ENCODE data around the gene TFF3.

TFF3 gene

DNA sequence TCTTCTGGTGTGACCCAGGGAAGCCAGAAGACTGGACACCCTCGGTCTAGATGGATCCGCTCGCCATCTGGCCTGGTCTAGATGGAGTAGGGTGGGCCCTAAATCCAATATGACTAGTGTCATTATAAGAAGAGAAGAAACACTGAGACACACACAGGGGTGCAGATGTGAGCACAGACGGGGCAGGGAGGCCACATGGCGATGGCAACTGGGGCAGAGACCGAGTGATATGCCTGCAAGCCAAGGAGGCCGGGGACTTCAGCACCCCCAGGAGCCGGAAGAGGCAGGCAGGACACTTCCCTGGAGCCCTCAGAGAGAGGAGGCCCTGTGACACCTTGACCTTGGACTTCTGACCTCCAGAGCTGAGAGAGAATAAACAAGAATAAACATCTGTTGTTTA, 5.6 kb upstream of the TFF3 start:
- DNase-seq (ENCODE audit: low spot score) = peak; percentile 11

DNA sequence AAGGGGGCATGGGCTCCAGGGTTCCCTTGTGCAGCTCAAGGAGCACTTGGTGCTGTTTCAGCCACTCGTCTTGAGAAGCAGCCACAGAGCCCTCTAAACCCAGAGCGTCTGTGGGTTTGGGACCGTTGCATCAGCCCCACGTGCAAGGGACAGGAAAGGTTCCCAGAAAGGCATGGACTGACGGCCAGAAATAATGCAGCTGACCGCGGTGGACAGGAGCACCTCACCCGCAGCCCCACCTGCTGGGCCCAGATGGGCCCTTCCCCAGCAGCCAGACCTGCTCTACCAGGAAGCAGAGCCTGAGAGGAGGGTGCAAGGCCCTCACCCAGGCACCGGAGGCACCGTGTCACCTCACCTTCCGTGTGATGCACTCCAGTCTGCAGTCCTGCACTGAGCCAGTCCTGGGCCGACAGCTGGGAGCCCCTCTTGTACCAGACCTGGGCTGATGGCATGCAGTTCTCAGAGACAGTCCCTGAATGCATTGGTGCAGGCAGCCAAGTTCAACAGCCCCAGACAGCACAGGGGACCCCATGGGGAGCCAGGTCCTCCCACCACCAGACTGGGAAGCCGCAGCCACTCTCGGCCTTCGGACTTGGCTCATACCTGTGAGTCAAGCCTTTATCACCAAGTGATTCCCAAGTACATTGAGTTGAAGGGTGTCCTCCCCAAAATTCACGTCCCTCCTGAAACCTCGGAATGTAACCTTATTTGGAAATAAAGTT, 4.8 kb upstream of the TFF3 start:
- peak; percentile 40 for DNase-seq (ENCODE audit: low spot score)

DNA sequence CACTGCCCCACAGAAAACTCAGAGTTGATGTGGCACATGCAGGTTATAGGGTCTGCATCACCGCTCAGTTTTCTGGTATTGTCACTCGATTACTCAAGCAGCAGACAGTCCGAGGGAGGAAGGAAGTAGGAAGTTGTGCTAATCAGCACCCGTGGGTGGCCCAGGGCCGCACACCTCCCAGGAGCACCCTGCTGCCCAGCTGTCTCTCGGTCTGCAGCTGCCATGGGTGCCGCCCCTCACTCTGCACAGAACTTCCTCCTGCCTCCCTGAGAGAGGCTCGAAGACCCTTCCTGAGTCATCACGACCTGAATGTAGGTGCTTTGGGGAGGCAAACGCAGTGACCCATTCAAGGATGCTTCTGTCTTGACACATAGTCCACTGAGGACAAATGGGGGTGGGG, 4.2 kb upstream of the TFF3 start:
- peak; percentile 34 for DNase-seq (ENCODE audit: low spot score)

DNA sequence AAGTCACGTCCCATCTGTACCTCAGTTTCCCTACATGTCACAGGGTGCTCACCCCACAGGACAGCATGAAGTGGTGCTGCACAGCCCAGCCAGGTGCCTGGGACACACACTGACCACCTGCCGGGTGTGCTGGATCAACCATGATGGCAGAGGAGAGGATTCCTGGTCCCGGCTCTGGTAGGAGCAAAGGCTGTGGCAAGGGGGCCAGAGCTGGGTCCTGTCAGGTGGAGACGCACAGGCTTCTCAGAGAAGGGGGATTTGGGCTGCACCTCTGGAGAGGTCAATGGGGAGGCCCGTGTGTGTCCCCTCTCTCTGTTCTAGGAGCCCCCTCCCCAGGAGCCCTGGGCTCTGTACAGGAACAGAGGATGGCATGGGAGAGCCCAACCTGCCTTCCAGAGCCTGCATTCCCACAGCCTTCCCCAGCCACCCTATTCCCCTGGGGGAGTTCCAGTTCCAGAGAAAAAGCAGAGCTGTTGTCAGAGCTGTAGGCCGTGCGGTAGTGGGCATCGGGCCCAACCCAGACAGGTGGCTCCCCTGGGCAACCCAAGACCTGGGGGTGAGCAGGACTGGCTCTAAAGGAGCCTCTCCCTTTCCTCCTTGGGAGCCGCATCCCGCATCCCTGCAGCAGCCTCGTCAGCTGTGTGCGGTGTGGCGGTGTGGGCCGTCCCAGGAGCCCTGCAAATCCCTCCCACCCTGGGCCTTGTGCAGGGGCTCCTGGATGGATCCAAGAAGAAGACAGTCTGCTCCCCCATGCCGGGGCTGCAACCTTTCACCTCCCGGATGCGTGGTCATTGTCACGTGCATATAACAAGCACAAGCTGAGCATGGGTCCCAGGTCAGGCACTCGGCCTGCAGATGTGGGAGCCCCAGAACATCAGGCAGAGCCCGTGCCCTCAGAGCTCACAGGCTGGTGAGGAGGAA, 2.9 kb upstream of the TFF3 start:
- DNase-seq (ENCODE audit: low spot score) = peak; percentile 42

DNA sequence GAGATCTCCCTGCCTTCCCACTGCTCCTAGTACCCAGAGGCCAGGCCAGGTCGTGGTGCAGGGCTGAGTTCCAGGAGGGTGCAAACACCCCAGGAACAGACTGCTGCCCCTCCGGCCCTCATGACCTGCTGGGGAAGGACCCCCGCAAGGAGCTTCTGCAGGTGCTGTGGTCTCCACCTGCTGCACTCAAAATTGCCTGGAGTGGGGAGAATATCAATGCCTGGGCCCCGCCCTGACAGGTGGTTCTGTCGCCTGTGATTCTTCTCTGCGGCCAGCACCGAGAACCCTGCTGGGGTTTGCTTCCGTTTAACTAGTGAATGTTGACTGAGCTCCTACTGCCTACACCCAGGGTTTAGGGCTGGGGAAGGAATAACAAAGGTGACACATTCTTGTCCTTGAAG, 2.1 kb upstream of the TFF3 start:
- peak; percentile 33 for DNase-seq (ENCODE audit: low spot score)

DNA sequence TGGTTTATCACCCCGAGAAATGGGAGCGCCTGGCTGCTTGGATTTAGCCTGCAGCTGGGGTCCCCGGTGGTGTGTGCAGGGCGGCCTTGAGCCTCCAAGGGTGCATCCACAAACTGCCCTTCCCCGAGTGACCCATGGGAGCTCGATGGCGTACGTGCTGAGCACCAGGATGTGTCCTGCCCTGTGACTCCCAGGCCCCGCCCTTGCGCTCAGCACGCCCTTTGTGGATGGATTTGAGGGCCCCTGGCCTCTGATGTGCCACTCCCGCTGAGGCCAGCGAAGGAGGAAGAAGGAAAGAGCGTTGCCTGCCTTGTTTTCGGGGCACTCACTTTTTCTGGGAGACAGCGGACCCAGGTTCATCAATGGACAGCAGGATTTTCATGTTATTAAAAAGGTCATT, 1.7 kb upstream of the TFF3 start:
- DNase-seq (ENCODE audit: low spot score) = peak; percentile 36

DNA sequence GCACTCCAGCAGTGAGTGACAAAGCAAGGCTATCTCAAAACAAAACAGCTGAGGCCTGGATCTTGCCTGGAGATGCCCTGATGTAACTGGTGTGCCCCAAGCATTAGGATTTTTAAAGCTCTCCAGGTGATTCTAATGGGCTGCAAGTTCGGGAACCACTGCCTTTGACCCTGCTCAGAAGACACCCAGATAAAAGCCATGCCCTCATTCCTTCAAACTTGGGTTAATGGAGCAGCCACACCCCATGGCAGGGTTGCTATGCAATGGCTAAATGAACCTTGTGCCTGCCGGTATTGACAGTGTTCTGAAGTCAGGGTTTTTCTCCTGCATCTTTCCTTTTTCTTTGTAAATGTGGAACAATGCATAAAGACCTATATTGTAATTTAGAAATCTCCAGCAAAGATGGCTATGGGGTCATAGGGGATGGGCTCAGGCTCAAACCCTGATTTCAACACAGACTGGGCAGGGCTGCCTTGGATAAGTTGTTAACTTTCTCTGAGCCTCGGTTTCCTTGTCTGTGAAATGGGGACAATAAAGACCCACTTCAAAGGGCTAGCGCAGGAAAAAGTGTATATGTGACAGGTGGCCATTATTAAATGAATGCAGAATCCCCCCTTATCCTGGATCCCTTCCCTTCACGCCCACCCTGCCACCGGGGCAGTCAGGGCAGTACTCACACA, 453 bp downstream of the TFF3 start:
- DNase-seq (ENCODE audit: low spot score) = peak; percentile 17

DNA sequence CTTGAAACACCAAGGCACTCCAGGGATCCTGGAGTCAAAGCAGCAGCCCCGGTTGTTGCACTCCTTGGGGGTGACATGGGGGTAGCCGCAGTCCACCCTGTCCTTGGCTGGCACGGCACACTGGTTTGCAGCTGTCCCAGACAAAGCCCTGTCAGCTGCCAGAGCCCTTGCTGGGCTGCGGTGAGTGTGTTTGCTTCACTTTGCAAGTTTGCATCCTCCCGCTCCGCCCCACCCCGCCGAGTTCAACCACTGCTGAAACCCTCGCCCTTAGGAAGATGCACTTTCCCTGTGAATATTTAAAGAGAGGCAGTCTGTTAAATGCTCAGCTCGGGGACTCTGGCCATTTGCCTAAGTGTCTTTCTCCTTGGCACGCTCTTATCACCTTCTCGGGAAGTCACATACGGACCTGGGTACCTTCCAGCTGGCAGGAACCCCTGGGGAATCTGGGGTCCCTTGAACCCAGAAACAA, 1.7 kb downstream of the TFF3 start:
- peak; percentile 51 for DNase-seq (ENCODE audit: low spot score)

DNA sequence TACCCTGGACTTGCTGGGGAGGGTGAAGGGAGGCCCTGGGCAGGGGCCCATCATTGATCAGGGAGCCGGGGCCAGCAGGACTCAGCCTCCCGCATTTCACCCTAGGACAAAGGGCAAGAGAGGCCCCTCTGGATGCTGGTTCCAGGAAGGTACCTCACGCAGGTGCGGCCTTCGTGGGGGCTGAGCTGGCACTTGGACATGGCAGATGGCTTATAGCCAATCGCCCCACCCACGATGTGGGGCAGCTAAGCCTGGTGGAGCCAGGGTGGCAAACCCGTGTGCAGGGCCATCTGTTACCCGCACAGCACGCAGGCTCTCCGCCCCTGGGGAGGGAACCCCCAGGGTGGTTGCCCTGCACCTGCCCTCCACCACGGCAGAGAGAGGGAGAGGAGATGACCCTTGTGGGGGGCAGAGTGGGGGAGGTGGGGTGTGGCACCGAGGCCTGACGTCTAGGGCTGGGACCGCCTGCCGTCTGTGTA, 2.5 kb downstream of the TFF3 start:
- DNase-seq (ENCODE audit: low spot score) = peak; percentile 36

DNA sequence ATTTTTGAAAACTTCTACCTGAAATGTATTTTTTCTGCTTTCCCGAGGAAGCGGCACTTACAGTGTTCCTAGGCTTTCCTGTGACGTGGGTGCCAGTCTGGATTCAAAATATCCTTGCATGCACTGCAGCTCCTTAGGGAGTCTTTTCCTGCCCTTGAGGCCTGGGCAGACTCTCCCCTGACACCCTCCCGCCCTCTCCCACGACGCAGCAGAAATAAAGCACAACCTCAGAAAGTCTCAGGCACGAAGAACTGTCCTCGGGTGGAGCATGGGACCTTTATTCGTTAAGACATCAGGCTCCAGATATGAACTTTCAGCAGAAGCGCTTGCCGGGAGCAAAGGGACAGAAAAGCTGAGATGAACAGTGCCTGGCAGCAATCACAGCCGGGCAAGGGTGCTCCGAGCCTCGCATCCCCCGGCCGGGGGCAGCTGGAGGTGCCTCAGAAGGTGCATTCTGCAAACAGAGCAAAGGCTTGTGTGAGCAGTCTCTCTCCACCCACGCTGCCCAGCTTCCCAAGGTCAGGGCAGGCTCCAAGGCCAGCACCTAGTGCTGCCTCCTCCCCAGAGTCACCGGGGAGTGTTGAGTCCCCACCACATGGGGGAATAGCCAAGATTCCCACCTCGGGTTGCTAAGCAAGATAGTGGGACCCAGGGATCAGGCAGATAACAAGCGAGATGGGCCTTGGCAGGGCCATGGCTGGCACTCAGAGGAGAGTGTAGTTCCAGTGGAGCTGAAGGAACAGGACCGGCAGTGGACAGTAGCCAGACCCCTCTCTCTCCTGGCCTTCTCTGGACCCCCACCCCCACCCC, 3.2 kb downstream of the TFF3 start:
- peak; percentile 42 for DNase-seq (ENCODE audit: low spot score)

DNA sequence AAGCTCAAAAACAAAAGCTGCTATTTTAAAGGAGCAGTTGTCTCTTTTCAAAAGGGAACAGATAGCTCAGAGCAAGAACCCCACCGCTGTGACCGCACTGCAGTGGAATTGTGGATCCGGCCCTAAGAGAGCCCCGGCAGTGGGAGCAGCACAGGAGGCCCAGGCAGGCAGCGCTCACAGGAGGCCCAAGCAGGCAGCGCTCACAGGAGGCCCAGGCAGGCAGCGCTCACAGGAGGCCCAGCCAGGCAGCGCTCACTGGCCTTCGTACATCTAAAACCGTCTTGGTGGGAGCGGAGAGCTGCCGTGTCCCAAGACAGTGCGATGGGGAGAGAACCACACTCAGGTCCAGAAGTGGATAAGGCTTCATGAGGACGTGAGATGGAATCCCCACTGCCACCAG, 4.0 kb downstream of the TFF3 start:
- DNase-seq (ENCODE audit: low spot score) = no peak

DNA sequence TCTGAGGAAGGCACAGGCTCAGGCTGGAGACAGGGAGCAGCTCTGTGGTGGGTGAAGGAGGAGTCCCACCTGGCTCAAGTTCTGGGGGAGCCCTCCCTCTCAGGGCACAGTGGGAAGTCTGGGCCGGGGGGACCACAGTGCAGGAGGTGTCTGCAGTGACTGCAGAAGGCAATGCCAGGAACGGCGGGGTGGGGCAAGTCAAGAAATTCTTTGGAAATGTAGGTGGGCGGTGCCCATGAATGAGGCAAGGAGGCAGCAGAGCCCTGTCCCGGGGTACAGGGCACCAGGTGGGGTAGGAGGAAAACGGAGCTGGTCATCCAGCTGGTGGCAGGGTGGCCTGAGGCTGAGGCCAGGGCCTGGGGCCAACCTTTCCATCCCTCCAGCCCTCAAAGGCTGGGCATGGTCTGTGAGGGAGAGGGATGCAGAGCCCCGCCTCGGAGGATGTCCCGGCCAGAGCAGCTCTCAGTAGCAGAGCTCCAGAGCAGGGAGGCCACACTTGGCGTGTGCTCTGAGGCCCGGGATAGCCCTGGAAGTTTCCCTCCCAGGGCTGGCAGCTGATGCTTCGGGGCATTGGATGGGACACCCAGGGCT, 4.7 kb downstream of the TFF3 start:
- DNase-seq (ENCODE audit: low spot score) = no peak

DNA sequence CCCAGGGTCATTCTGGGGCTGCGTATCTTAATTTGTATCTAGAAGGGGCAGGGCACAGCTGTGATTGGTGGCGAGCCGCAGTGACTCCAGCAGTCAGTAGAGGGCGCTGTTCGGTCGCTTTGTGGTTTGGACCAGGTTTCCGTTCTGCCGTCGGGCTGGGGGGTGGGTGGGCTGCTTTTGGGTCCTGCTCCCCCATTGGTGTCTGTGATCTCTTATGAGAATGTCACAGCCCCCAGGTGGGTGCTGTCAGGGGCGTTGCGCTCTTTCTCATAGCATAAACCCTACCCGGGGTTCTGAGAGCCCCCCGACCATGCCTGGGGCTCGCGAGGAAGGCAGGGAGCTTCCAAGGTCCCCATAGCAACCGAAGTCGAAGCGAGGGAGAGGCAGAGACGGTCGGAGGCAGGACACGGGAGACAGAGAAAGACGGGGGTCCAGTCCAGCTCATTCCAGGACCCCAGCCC, 5.4 kb downstream of the TFF3 start:
- DNase-seq (ENCODE audit: low spot score) = peak; percentile 84

DNA sequence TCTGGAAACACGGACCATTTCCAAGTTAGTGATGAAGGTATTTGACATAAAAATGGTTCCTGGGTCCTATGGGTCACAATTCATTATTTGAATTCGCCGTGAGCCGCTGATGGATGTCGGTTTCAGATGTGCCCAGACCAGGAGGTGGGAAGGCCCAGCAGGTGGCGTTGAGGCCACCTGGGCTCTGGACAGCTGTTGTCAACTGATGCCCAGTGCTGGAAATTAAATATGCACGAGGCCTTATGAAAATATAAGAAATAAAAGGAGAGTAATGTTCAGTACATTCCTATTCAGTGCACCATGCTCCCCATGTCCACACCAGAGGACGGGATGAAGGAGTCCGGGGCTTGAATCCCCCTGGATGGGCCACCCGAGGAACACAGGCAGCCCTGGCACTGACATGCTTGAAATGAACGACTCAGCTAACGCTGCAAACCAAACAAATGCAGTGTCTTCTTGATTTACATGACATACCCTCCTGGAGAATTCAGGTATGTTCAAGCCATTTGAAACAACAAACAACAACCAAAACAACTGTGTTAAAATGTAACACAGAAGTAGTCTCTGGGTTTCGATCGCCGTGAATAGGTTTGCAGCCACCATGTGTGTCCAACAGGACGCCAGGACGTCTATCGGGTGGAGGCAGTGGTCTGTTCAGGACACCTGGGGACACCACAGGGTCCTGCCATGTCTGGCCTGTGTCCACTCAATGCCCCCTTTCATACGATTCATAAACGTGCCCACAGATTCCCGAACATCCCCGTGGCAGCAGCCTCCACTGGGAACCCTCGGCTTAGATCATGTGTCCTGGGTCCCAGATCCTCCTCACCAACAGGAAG, 6.1 kb downstream of the TFF3 start:
- no peak for DNase-seq (ENCODE audit: low spot score)

DNA sequence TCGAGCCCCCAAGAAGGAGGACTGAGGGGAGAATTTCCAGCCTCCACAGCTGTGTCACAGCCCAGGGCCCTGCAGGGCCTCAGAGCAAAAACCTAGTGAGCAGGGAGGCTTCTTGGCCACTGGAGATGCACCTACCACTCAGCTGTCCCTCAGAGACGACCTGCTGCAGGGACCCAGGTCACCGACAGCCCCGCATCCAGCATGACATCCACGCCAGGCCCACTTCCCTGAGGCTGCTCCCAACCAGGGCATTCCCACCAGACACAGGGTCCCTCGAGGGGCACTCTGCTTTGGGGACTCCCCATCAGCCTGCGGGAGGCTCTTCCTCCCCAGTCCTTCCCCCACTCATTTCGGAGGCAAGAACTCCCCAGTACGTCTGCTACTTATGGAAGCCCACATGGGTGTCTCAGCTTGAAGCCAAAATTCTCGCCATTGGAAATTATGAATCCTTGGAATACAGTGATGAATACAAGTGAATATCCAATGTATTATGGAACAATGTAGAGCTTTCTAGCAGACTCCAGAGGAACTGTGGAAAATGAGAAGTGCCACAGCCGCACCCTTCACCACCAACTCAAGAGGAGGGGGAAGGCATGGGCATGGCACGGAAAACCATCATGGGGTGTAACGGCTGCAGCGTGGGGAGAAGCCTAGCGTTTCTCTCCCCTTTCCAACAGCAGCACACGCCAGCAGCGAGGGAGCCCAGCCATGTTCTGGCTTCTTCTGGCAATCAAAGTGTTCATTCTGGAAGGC, 6.9 kb downstream of the TFF3 start:
- no peak for DNase-seq (ENCODE audit: low spot score)

DNA sequence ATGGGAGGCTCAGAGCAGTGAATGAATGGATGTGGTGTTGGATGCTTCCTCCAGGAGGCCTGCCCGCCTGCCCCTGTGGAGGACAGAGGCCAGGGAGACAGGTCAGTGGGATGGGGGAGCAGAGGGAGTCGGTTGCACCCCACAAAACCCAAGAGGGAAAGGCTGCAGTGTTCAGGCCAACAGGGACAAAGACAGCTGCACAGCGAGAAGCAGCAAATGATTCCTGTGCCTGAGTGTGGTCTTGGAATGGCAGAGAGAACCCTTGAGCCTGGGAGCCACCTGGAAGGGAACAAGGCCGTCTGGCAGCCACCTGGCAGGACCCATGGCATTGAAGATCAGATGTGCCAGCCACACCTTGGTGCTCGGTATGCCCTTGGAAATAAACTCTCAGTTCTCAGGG, 8.1 kb downstream of the TFF3 start:
- DNase-seq (ENCODE audit: low spot score) = no peak

DNA sequence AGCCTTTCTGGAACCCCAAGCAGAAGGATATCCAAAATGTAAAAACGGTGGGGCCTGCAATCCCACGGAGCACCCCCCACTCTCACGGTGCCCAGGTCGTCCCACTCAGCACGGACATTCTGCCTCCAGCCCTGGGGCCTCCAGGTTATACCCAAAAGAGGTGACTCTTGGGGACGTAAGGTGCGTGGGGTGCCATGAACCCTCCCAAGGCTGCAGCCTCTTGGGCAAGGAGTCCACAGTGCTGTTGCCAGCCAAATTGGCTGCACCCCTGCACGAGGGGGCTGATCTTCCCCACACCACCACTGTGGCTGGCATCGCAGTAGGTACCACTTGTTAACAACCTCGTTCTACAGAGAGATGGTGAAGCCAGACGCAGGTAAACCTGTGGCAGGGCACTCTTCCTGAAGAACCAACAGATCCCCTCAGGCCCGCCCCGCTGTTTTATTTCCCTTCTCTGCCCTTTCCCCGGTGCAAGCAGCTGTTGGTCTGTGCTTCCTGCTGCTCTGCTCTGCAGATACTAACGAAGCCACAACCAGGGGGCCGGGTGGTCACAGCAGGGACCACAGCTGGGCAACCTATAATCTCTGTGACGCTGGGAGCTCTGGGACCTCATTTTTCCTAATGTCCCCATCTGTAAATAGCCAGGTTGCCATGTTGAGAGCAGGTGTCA, 8.7 kb downstream of the TFF3 start:
- no peak for DNase-seq (ENCODE audit: low spot score)

DNA sequence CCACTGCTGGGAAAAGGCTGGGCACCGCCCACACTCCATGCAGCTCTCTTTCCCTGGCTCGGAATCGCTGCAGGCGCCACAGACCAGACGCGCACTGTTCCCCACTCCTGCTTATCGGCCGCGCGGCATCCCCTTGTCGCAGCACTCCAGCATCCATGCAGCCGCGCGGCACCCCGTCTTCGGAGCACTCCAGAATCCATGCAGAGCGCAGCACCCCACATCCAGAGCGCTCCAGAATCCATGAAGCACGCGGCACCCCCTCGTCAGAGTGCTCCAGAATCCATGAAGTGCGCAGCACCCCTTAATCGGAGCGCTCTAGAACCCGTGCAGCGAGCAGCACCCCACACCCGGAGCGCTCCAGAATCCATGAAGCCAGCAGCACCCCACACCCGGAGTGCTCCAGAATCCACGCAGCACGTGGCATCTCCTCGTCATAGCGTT, 9.5 kb downstream of the TFF3 start:
- no peak for DNase-seq (ENCODE audit: low spot score)
